HepG2 (cell line): Measurements from ENCODE around the gene TOMM6. TPM values are rescaled to one million over a fixed set of nuclear protein-coding genes. Genes with fewer than 3 reads are reported as not detected.

Source experiments
- FOSL1 ChIP-seq: sonication (generic); formaldehyde crosslinking; IDR thresholded peaks from 2 replicates; pipeline ENCODE4 v1.9.0; 2021; ENCODE audit warnings: missing genetic modification reagents, borderline replicate concordance
- FOXP1 ChIP-seq, 2 experiments: fragments of 450-650 bp in 1 of 2; IDR thresholded peaks; 2 replicates each; pipeline ENCODE4 v1.6.1; 2017 to 2018; ENCODE audit warnings: antibody characterized with exemption in 1 of 2
- HDAC2 ChIP-seq: sonication (generic); formaldehyde crosslinking; IDR thresholded peaks from 2 replicates; pipeline ENCODE4 v1.4.0; 2020; ENCODE audit warnings: missing genetic modification reagents
- MED13 ChIP-seq: sonication (generic); formaldehyde crosslinking; IDR thresholded peaks from 2 replicates; pipeline ENCODE4 v1.5.0; 2020; ENCODE audit warnings: missing genetic modification reagents
- PAX8 ChIP-seq: sonication (generic); formaldehyde crosslinking; IDR thresholded peaks from 2 replicates; pipeline ENCODE4 v1.8.0; 2022; ENCODE audit warnings: mild to moderate bottlenecking, missing genetic modification reagents, borderline replicate concordance
- TAF1 ChIP-seq: sonication (generic); formaldehyde crosslinking; IDR thresholded peaks from 2 replicates; pipeline ENCODE4 v1.4.0; 2020; ENCODE audit warnings: missing genetic modification reagents
- TFE3 ChIP-seq: IDR thresholded peaks from 2 replicates; pipeline ENCODE4 v1.6.1; 2016
- WIZ ChIP-seq: sonication (generic); formaldehyde crosslinking; IDR thresholded peaks from 2 replicates; pipeline ENCODE4 v1.5.1; 2020; ENCODE audit warnings: mild to moderate bottlenecking, missing genetic modification reagents
- ZBTB46 ChIP-seq: sonication (generic); formaldehyde crosslinking; IDR thresholded peaks from 2 replicates; pipeline ENCODE4 v1.4.0; 2020; ENCODE audit warnings: mild to moderate bottlenecking, missing genetic modification reagents, borderline replicate concordance
- ZFY ChIP-seq: sonication (generic); formaldehyde crosslinking; IDR thresholded peaks from 2 replicates; pipeline ENCODE4 v1.4.0; 2020; ENCODE audit warnings: missing genetic modification reagents
- ZNF678 ChIP-seq: sonication (generic); formaldehyde crosslinking; IDR thresholded peaks from 2 replicates; pipeline ENCODE4 v1.4.0; 2020; ENCODE audit warnings: mild to moderate bottlenecking, missing genetic modification reagents
- ZSCAN12 ChIP-seq: sonication (generic); formaldehyde crosslinking; IDR thresholded peaks from 2 replicates; pipeline ENCODE4 v1.9.0; 2021; ENCODE audit warnings: mild to moderate bottlenecking, missing genetic modification reagents
- ZXDC ChIP-seq: sonication (generic); formaldehyde crosslinking; IDR thresholded peaks from 2 replicates; pipeline ENCODE4 v1.5.0; 2020; ENCODE audit warnings: mild to moderate bottlenecking, missing genetic modification reagents
- polyA plus RNA-seq, 8 experiments: library from polyadenylated mRNA; depleted of rRNA in 3 of 8; stranded (reverse) in 7 of 8; unstranded in 1 of 8; fragments of >200 nt; fragmentation: Illumina TruSeq in 4 of 8; extraction: Trizol in 4 of 8; gene quantifications; 2 replicates each; pipeline versions ENCODE4 v1.2.1 to v1.2.3, GENCODE V29; 2011 to 2016; ENCODE audit warnings: low read depth in 4 of 8, missing spikeins in 1 of 8, mixed read lengths in 1 of 8; ENCODE audit not compliant: insufficient read depth in 1 of 8
- total RNA-seq, 5 experiments: library from RNA; depleted of rRNA; stranded (reverse); fragments of >200 nt; fragmentation: Illumina TruSeq; extraction: Trizol; gene quantifications; 2 replicates each; pipeline ENCODE4 v1.2.3, GENCODE V29; 2016; ENCODE audit warnings: low read depth in 1 of 5
- TF ChIP-seq, protein P1 (sequence below): sonication (generic); formaldehyde crosslinking; IDR thresholded peaks from 2 replicates; pipeline ENCODE4 v1.5.0; 2020; ENCODE audit warnings: mild to moderate bottlenecking, missing genetic modification reagents
- TF ChIP-seq, protein P2 (sequence below): sonication (generic); formaldehyde crosslinking; IDR thresholded peaks from 2 replicates; pipeline ENCODE4 v1.5.1; 2020; ENCODE audit warnings: mild to moderate bottlenecking, missing genetic modification reagents, borderline replicate concordance
- TF ChIP-seq, protein P3 (sequence below): IDR thresholded peaks from 2 replicates; pipeline ENCODE4 v1.6.1; 2016; ENCODE audit warnings: mild to moderate bottlenecking

The TOMM6 gene
- total and polyA plus RNA-seq, 2 of the 13 experiments (the other 11 are each of a cell fraction or from before 2014, with no cell fraction given): 320 to 321 TPM

DNA sequence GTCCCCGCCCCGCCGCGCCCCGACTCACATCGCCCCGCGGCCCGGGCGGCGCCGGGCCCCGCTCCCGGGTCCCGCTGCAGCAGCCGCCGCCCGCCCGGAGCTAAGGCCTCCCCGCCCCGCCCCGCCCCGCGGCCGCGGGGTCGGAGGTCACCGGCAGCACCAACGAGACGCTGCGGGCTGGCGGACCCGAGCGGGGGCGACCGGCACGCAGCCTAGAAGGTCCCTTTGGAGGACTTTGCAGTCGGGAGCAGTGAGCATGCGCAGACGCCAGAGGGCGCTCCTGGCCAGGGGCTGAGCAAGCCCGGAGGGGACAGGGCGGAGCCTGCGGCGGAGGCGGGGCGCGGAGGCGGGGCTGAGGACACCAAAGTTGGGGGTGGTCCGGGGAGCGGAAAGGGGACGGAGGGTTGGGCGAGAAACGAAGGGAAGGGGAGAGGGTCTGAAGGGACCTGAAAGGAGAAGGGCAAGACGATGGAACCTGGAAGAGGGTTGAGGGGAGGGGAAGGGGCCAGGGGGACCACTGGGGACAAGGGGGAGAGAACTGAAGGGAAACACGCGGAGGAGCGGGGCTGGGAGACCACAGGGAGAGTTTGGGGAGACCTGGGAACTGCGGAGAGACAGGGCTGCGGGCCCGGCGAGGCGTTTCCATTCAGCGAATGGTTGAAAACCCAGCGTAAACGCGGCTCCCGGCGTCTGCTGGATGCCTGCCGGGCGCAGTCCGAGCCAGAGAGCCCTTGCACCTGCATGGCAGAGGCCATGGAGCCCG is 7.5 kb upstream of the TOMM6 start, which contains the start of gene FRS3 (continued):
- TF ChIP-seq ZXDC: 0 out of 2 replicates have a peak, but pooled peaks have one; percentile 64
- TF ChIP-seq ZBTB46 (CRISPR knock-in tag): no peak
- TF ChIP-seq TFE3 (CRISPR knock-in tag): peak; percentile 50; the same call in 1 of the 2 replicates
- TF ChIP-seq TAF1 (CRISPR knock-in tag): peak; percentile 66
- TF ChIP-seq PAX8 (CRISPR knock-in tag): 0 out of 2 replicates have a peak, but pooled peaks have one; percentile 41
- TF ChIP-seq FOXP1 (IDR thresholded peaks at IDR 0.05): no peak
- peak; percentile 31; the same call in 1 of the 2 replicates for TF ChIP-seq FOXP1 (CRISPR knock-in tag; IDR thresholded peaks at IDR 0.05)
- peak; percentile 71; the same call in 1 of the 2 replicates for TF ChIP-seq MED13 (CRISPR knock-in tag)
- no peak for TF ChIP-seq ZSCAN12
- TF ChIP-seq, protein P1, sequence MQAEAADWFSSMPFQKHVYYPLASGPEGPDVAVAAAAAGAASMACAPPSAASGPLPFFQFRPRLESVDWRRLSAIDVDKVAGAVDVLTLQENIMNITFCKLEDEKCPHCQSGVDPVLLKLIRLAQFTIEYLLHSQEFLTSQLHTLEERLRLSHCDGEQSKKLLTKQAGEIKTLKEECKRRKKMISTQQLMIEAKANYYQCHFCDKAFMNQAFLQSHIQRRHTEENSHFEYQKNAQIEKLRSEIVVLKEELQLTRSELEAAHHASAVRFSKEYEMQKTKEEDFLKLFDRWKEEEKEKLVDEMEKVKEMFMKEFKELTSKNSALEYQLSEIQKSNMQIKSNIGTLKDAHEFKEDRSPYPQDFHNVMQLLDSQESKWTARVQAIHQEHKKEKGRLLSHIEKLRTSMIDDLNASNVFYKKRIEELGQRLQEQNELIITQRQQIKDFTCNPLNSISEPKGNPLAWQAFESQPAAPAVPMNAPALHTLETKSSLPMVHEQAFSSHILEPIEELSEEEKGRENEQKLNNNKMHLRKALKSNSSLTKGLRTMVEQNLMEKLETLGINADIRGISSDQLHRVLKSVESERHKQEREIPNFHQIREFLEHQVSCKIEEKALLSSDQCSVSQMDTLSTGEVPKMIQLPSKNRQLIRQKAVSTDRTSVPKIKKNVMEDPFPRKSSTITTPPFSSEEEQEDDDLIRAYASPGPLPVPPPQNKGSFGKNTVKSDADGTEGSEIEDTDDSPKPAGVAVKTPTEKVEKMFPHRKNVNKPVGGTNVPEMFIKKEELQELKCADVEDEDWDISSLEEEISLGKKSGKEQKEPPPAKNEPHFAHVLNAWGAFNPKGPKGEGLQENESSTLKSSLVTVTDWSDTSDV: no peak; the same call in 1 of the 2 replicates
- 0 out of 2 replicates have a peak, but pooled peaks have one; percentile 49 for TF ChIP-seq ZNF678 (CRISPR knock-in tag)
- TF ChIP-seq WIZ (CRISPR knock-in tag): peak; percentile 60; the same call in 1 of the 2 replicates
- TF ChIP-seq ZFY: peak; percentile 78
- TF ChIP-seq HDAC2 (CRISPR knock-in tag): peak; percentile 69; the same call in 1 of the 2 replicates
- TF ChIP-seq FOSL1 (CRISPR knock-in tag): no peak
- TF ChIP-seq, protein P2, sequence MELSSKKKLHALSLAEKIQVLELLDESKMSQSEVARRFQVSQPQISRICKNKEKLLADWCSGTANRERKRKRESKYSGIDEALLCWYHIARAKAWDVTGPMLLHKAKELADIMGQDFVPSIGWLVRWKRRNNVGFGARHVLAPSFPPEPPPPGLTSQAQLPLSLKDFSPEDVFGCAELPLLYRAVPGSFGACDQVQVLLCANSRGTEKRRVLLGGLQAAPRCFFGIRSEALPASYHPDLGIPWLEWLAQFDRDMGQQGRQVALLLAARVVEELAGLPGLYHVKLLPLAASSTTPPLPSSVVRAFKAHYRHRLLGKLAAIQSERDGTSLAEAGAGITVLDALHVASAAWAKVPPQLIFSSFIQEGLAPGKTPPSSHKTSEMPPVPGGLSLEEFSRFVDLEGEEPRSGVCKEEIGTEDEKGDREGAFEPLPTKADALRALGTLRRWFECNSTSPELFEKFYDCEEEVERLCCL: peak; percentile 37; the same call in 1 of the 2 replicates
- TF ChIP-seq, protein P3, sequence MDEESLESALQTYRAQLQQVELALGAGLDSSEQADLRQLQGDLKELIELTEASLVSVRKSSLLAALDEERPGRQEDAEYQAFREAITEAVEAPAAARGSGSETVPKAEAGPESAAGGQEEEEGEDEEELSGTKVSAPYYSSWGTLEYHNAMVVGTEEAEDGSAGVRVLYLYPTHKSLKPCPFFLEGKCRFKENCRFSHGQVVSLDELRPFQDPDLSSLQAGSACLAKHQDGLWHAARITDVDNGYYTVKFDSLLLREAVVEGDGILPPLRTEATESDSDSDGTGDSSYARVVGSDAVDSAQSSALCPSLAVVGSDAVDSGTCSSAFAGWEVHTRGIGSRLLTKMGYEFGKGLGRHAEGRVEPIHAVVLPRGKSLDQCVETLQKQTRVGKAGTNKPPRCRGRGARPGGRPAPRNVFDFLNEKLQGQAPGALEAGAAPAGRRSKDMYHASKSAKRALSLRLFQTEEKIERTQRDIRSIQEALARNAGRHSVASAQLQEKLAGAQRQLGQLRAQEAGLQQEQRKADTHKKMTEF (CRISPR knock-in tag): peak; percentile 89
